NT2/D1 (cell line): ENCODE data around the gene TRMT5.

Experiments used
- SUZ12 ChIP-seq: IDR thresholded peaks from 2 replicates; pipeline ENCODE4 v1.6.1; 2011; ENCODE audit not compliant: insufficient read length, insufficient read depth; ENCODE audit errors: extremely low read depth
- YY1 ChIP-seq: IDR thresholded peaks from 2 replicates; pipeline ENCODE4 v1.6.1; 2011; ENCODE audit not compliant: insufficient read length, insufficient read depth

GRCh38 chr14:60935319-60935718 is 45.6 kb downstream of the TRMT5 start:
- no peak for TF ChIP-seq YY1
- TF ChIP-seq SUZ12, result no peak
